Breast epithelium (tissue), 4 donors: Measurements from ENCODE around the gene CDKL2. TPM values are rescaled to one million over a fixed set of nuclear protein-coding genes. Genes with fewer than 3 reads are reported as not detected.

Experiments used
- DNase-seq, 2 donors: peaks; one replicate each; pipeline ENCODE4 v3.0.0-alpha.2; 2019; ENCODE audit warnings: low spot score in 2 of 2
- H3K27ac ChIP-seq, 2 donors: fragments of 200-600 bp; sonication (generic) in 1 of 2; one replicate each; pipeline ENCODE4 v1.5.1; 2016 to 2019; ENCODE audit warnings: mild to moderate bottlenecking in 1 of 2
- H3K27me3 ChIP-seq, 2 donors: fragments of 200-600 bp; sonication (generic) in 1 of 2; one replicate each; pipeline versions ENCODE4 v1.5.1 to v1.6.0; 2017 to 2019; ENCODE audit warnings: control low read depth in 1 of 2, mild to moderate bottlenecking in 1 of 2
- H3K36me3 ChIP-seq: fragments of 200-600 bp; one replicate; pipeline ENCODE4 v1.5.1; 2019
- H3K4me1 ChIP-seq, 2 donors: fragments of 200-600 bp; sonication (generic); one replicate each; pipeline ENCODE4 v1.5.1; 2016 to 2019; ENCODE audit warnings: control low read depth in 1 of 2
- H3K4me3 ChIP-seq, 3 donors: fragments of 200-600 bp; sonication (generic); 1 replicate in 2 of 3; 2 replicates in 1 of 3; pipeline ENCODE4 v1.5.1; 2016 to 2019; ENCODE audit warnings: mild to moderate bottlenecking in 3 of 3, moderate library complexity in 2 of 3
- H3K9me3 ChIP-seq, 2 donors: fragments of 200-600 bp; sonication (generic) in 1 of 2; one replicate each; pipeline ENCODE4 v1.5.1; 2016 to 2019; ENCODE audit warnings: control low read depth in 1 of 2
- CTCF ChIP-seq, 3 donors: fragments of 450-650 bp; IDR thresholded peaks; one replicate each; pipeline ENCODE4 v1.5.1; 2016 to 2017; ENCODE audit warnings: antibody characterized with exemption in 3 of 3, mild to moderate bottlenecking in 3 of 3, moderate library complexity in 3 of 3
- POLR2A ChIP-seq: fragments of 450-650 bp; IDR thresholded peaks from one replicate; pipeline ENCODE4 v1.6.1; 2016; ENCODE audit warnings: antibody characterized with exemption, mild to moderate bottlenecking, moderate library complexity
- POLR2AphosphoS5 ChIP-seq, 3 donors: sonication (generic); formaldehyde crosslinking; IDR thresholded peaks; one replicate each; pipeline ENCODE4 v1.6.1; 2017; ENCODE audit warnings: antibody characterized with exemption in 3 of 3
- intact Hi-C: fragments of 100-400 bp; cut with DNase I; formaldehyde crosslinking; loops from one replicate; pipeline ENCODE4 v1.15.1; 2023; ENCODE audit warnings: low total_unique reads
- total RNA-seq, 3 donors: library from RNA; depleted of rRNA; stranded (reverse); fragments of >200 nt; gene quantifications; one replicate each; pipeline ENCODE4 v1.1.0, GENCODE V29; 2016

CDKL2 gene
- total RNA-seq, 3 donors from 2014 or later: 0.16 to 2.3 (median 1.6) TPM

- Histone ChIP-seq H3K4me3 (no peak overlapping the region), H3K9me3 (peaks cover 3 to 19% of the 10 kb centered on the region in 2 donors), H3K36me3 (no peaks in the 10 kb centered on the region), H3K27ac (no peak overlapping the region), H3K4me1 (no peaks in the 10 kb centered on the region), H3K27me3 (no peaks in the 10 kb centered on the region)
- intact Hi-C loops: no loop called here
- no peak for DNase-seq
- TF ChIP-seq POLR2AphosphoS5 (IDR thresholded peaks at IDR 0.05) (no peak), POLR2A (no peak), CTCF (IDR thresholded peaks at IDR 0.05) (no peak)
Observed at GRCh38 chr4:75530556-75531322, 99.6 kb downstream of the CDKL2 start.

Other genes with a start within 250 kb of the CDKL2 start
- 10 to 100 TPM; 23.6 to 46.7 (median 25.6) TPM for gene RCHY1, start 116.1 kb downstream of the CDKL2 start, total RNA-seq
- gene THAP6, start 116.1 kb downstream of the CDKL2 start, total RNA-seq: 10 to 100 TPM; 22.2 to 25.9 (median 25.9) TPM
- gene ODAPH, start 74.5 kb downstream of the CDKL2 start, total RNA-seq: not detected
- 10 to 100 TPM; 75.4 to 92.6 (median 86.2) TPM for gene G3BP2, start 42.9 kb upstream of the CDKL2 start, total RNA-seq
- 10 to 100 TPM; 74.1 to 76.7 (median 74.1) TPM for gene USO1, start 94.0 kb upstream of the CDKL2 start, total RNA-seq